GM18868 (cell line): Measurements from ENCODE around the gene KIAA0825.

Source experiments
- ATAC-seq: cut with Tn5 transposase; IDR thresholded peaks from one replicate; pipeline ENCODE4 v1.9.1; 2021; ENCODE audit warnings: mild to moderate bottlenecking, moderate library complexity; ENCODE audit not compliant: unreplicated experiment

KIAA0825 gene

GRCh38 chr5:94254214-94254613 is 364.2 kb downstream of the KIAA0825 start:
- ATAC-seq, result no peak

- ATAC-seq, result no peak
These were observed 367.4 kb downstream of the KIAA0825 start for GRCh38 chr5:94250985-94251384.

DNA sequence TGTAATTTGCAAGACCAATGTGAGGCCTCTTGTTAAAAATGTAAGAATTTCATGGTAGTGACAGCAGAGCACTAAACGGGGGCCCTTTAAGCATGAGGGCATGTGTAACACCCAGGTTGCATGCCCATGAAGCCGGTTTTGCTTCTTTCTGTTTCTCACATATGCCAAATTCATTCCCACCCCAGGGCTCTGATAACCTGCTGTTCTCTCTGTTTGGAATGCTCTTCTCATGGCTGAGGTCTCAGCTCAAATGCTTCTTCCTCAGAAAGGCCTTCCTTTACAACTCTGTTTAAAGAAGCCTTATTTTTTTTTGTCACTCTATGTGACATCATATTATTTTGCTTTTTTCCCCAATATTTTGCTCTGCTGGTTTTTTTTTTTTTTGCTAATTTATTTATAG is 369.0 kb downstream of the KIAA0825 start:
- no peak for ATAC-seq

DNA sequence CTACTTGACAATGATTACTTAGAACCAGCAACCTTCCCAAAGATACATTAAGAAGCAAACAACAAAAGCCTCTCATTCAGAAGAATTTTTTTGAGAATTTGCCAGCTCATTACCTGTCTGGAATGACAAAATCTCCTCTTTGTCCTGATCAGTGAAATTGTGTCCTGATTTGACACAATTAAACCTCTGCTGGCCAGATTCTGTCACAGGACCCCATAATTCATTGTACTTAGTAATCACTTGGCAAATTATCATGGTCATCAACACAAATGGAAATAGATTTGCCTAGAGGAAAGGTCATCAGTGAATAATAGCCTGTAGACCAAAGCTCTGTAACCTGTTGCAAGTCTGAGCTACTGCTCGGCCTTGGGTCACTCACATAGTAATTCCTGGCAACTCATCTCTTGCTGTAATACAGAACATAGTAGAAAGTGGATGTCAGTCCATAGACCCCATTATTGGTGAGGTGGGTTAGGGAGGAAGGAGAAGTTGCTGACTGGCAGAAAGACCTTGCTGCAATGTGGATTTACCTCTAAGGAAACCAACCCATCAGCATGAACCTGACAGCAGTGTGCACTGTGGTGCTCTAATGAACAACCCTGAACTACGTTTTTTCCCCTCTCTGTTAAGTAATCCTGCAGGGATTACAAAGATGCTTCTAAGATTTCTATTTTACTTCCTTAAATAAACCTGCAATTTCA is 370.1 kb downstream of the KIAA0825 start:
- ATAC-seq, result no peak

GRCh38 chr5:94245608-94246007 is 372.8 kb downstream of the KIAA0825 start:
- ATAC-seq, result no peak

- no peak for ATAC-seq
These were observed 373.5 kb downstream of the KIAA0825 start for GRCh38 chr5:94244921-94245320.

DNA sequence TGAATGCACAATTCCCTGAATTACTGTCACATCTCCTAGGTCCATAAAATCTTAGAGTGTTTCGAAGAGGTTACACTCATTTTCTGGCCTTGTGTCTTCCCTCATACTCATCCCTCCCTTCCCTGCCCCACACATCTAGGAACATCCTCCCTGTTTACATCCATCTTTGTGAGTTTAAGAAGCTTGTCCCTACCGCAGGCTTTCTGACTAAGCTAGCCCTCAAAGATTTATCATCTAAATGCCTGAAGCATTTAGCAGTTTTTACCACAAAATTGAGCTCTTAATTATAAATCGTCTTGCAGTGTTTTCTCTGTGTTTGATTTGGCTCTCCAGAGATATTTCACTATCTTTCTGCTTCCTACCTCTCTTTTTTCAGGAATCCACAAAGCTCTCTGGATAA is 374.8 kb downstream of the KIAA0825 start:
- ATAC-seq, result no peak

- no peak for ATAC-seq
These were observed 377.3 kb downstream of the KIAA0825 start for GRCh38 chr5:94240993-94241651.

- no peak for ATAC-seq
These were observed 377.8 kb downstream of the KIAA0825 start for GRCh38 chr5:94240596-94240992.

- ATAC-seq, result no peak
These were observed 378.3 kb downstream of the KIAA0825 start for GRCh38 chr5:94240134-94240533.

GRCh38 chr5:94239266-94239665 is 379.1 kb downstream of the KIAA0825 start:
- no peak for ATAC-seq

DNA sequence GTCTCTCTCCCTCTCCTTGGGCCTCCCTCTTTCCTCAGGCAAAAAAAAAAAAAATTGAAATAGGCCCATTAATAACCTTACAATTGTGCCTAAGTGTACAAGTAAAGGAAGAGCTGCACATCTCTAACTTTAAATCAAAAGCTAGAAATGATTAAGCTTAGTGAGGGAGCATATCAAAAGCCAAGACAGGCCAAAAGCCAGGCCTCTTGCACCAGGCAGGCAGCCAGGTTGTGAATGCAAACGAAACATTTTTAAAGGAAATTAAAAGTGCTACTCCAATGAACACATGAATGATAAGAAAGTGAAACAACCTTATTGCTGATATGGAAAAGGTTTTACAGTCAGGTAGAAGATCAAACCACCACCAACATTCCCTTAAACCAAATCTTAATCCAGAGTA is 383.4 kb downstream of the KIAA0825 start:
- ATAC-seq, result no peak

GRCh38 chr5:94228791-94229190 is 389.6 kb downstream of the KIAA0825 start:
- no peak for ATAC-seq

DNA sequence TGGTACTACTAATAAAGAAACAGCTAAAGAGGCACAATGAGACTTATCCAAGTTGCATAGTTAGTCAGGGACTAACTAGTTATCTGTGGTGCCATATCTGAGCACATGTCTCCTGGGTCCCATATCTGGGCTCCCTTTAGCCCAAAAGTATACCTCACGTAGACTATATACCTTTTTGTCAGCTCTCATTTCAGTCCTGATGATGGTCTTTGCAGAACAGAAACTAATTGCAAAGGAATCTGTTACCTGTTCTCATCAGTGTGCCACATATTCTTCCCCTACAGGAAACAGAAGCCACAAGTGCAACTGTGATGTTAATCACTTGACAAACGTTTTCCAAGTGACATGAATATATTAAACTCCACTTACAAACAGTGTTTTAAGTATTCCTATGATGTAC is 395.2 kb downstream of the KIAA0825 start:
- no peak for ATAC-seq

DNA sequence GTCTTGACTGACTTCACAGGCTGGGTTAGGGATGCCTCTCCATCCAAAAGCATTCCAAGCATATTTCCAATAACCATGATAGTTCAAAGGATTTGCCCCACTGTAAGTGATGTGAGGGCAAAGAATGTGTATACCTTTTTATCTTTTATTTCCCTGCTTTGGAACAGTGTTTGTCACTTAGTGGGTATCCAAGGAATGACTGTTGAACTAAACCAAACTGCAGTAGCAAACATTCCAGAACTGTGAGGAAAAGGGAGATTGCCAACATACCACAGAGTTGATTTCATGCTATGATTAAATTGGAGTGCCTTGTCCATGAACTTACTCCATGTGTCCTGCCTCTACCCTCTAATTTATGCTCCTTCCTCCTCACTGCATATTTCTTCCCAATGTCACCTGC is 400.0 kb downstream of the KIAA0825 start:
- ATAC-seq, result no peak

GRCh38 chr5:94217745-94218144 is 400.7 kb downstream of the KIAA0825 start:
- no peak for ATAC-seq

DNA sequence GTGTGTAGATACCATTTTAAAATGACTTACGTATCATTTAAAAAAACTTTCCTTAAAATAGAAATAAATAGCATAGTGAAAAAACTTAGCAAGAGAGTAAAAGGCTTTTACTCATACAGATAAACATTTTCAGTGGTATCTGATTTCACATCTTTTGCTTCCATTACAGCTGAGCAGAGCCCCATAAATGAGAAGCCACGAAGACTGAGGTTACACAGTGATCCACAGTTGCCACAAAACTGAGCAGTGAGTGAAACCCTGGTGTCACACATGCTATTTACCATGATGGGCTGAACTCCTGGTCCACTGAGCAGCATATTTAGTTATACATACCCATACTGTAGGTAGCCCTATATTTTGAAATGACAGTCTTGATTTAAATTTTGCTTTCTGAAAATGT is 401.2 kb downstream of the KIAA0825 start:
- ATAC-seq, result no peak

- ATAC-seq, result no peak
These were observed 405.9 kb downstream of the KIAA0825 start for GRCh38 chr5:94212476-94212875.

DNA sequence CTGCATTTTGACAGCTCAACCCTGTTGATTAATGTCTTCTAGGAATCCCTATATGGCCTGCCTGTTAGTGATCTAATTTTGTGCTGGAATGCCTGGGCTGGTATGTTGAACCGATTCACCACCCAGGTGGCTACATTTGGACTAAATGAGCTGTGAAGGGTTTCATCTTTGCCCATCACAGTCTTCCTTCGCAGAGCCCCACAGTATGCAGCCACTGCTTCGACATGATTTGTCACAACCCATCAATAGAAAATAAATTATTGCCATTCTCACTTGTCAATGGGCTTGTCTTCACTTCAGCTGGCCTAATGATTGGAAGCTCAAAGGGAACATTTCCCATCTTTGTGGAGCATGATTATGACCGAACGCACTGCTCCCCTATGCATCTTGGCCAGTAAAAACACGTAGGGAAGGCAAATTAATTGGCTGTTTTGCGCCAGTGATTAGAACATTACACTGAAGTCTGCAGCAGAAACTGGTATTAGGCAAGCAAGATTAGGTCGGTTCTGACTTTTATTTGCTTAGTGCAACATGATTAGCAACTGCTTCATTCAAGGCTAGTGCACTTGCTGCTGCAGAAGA is 408.5 kb downstream of the KIAA0825 start:
- ATAC-seq, result no peak

GRCh38 chr5:94209272-94209671 is 409.1 kb downstream of the KIAA0825 start:
- ATAC-seq, result no peak

GRCh38 chr5:94199566-94199965 is 418.8 kb downstream of the KIAA0825 start:
- ATAC-seq, result no peak

GRCh38 chr5:94197970-94198369 is 420.4 kb downstream of the KIAA0825 start:
- ATAC-seq, result no peak
